ENCODE results near the gene ASTN1. TPM values are rescaled to one million over a fixed set of nuclear protein-coding genes. Genes with fewer than 3 reads are reported as not detected.

Gene ASTN1
- total RNA-seq, 1 experiment from 2014 or later: 0.05 TPM

DNA sequence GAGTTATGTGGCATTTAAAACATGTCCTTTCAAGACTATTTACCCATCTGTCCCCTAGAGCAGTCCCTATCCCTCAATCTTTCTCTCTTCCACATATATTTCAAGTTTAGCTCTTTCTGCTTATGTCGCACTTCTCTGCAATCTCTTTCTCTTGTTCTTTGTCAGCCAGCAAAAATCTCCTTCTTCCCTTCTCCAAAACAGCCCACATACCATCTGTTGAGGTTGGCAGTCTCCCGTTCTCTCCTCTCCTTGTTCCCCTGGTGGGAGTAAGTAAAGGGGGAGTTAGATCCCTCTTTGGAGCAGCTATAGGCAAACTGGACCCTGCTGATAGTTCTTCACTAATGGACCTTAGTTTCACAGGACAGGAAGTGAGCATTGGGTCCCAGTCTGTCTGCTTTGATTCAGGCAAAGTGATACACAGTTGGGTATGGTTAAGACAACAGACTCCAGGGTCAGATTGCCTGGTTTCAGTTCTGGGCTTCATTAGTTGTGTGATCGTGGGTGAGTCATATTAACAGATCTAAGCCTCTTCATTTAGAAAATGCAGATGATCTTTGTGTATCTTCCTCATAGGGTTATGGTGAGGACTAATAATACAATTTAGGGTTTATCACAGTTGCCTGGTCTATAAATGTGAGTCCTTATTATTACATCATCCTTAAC is 25.9 kb upstream of the ASTN1 start:
- POLR2A ChIA-PET: interaction anchor here (0.6 kb wide), 1 partner anchor 404 kb away, joined by 6 read pairs; no protein-coding TSS in a partner anchor
- in situ Hi-C loops (cut with HindIII; ENCODE audit: low pct_unique_long_range_greater_than_20kb, low sequenced_read_pairs): no loop called here

DNA sequence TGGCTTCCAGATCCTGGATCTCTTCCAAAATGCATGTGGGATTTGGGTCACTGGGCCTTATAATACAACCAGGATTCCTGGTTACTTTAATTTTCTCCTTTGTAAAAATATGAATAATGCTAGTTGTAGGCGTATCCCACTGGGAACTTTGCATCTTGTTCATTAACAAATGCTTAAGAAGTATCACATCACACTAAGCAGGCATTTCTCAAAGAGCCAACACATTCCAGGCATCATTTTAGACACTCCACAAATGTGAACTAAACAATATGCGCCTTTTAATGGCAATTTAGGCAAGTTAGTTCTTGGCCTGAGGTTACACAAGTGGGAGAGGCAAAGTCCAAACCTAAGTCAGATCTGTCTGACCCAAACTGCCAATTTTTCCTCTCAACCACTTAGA is 22.1 kb upstream of the ASTN1 start:
- Histone ChIP-seq H3K4me3 (ENCODE audit: low read depth in 2 of 2, low read length in 2 of 2) (no peak overlapping the region), H3K9me3 (ENCODE audit: control insufficient read depth, insufficient read depth, low read depth, low read length) (no peaks in the 10 kb centered on the region), H3K4me1 (ENCODE audit: control insufficient read depth, insufficient read depth, low read length) (no peaks in the 10 kb centered on the region), H3K36me3 (ENCODE audit: control insufficient read depth, insufficient read depth, low read length) (no peaks in the 10 kb centered on the region), H3K27ac (ENCODE audit: low read length) (no peak overlapping the region), H3K27me3 (ENCODE audit: control insufficient read depth, insufficient read depth, low read length) (peaks cover 6% of the 10 kb centered on the region)
- ATAC-seq: no peak
- CTCF ChIA-PET: no interaction called here
- intact Hi-C loops (cut with micrococcal nuclease; ENCODE audit: unreplicated experiment) (loop anchor here (10.0 kb wide), 1 partner anchor 598 kb away; no protein-coding TSS in a partner anchor), in situ Hi-C loops (cut with HindIII; ENCODE audit: low pct_unique_long_range_greater_than_20kb, low sequenced_read_pairs) (no loop called here)
- no peak for DNase-seq (ENCODE audit: low read depth, low spot score)
- BruUV-seq (replicated peaks): no TSS peak
- POLR2A ChIA-PET: no interaction called here
- TF ChIP-seq SIN3A (IDR thresholded peaks at IDR 0.05; ENCODE audit: borderline replicate concordance, insufficient read depth, low read depth, low read length) (no peak), TCF7L2 (IDR thresholded peaks at IDR 0.05; ENCODE audit: low read depth, low read length) (no peak), POLR2AphosphoS5 (IDR thresholded peaks at IDR 0.05; ENCODE audit: low read depth, low read length) (no peak)
- TF ChIP-seq, protein P1, sequence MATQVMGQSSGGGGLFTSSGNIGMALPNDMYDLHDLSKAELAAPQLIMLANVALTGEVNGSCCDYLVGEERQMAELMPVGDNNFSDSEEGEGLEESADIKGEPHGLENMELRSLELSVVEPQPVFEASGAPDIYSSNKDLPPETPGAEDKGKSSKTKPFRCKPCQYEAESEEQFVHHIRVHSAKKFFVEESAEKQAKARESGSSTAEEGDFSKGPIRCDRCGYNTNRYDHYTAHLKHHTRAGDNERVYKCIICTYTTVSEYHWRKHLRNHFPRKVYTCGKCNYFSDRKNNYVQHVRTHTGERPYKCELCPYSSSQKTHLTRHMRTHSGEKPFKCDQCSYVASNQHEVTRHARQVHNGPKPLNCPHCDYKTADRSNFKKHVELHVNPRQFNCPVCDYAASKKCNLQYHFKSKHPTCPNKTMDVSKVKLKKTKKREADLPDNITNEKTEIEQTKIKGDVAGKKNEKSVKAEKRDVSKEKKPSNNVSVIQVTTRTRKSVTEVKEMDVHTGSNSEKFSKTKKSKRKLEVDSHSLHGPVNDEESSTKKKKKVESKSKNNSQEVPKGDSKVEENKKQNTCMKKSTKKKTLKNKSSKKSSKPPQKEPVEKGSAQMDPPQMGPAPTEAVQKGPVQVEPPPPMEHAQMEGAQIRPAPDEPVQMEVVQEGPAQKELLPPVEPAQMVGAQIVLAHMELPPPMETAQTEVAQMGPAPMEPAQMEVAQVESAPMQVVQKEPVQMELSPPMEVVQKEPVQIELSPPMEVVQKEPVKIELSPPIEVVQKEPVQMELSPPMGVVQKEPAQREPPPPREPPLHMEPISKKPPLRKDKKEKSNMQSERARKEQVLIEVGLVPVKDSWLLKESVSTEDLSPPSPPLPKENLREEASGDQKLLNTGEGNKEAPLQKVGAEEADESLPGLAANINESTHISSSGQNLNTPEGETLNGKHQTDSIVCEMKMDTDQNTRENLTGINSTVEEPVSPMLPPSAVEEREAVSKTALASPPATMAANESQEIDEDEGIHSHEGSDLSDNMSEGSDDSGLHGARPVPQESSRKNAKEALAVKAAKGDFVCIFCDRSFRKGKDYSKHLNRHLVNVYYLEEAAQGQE (IDR thresholded peaks at IDR 0.05; ENCODE audit: insufficient read depth in 1 of 2, low read depth in 2 of 2, low read length in 1 of 2): no peak
- TF ChIP-seq, protein P2, sequence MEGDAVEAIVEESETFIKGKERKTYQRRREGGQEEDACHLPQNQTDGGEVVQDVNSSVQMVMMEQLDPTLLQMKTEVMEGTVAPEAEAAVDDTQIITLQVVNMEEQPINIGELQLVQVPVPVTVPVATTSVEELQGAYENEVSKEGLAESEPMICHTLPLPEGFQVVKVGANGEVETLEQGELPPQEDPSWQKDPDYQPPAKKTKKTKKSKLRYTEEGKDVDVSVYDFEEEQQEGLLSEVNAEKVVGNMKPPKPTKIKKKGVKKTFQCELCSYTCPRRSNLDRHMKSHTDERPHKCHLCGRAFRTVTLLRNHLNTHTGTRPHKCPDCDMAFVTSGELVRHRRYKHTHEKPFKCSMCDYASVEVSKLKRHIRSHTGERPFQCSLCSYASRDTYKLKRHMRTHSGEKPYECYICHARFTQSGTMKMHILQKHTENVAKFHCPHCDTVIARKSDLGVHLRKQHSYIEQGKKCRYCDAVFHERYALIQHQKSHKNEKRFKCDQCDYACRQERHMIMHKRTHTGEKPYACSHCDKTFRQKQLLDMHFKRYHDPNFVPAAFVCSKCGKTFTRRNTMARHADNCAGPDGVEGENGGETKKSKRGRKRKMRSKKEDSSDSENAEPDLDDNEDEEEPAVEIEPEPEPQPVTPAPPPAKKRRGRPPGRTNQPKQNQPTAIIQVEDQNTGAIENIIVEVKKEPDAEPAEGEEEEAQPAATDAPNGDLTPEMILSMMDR (IDR thresholded peaks at IDR 0.05): no peak

More for the DNA sequence above, 25.9 kb upstream of the ASTN1 start:
- ATAC-seq (no peak), DNase-seq (ENCODE audit: low read depth, low spot score) (no peak)
- no peaks in the 10 kb centered on the region for H3K9me3 ChIP-seq (ENCODE audit: control insufficient read depth, insufficient read depth, low read depth, low read length)
- no peak overlapping the region for H3K27ac ChIP-seq (ENCODE audit: low read length)
- TF ChIP-seq TCF7L2 (IDR thresholded peaks at IDR 0.05; ENCODE audit: low read depth, low read length): no peak
- TF ChIP-seq, protein P1 (IDR thresholded peaks at IDR 0.05; ENCODE audit: insufficient read depth in 1 of 2, low read depth in 2 of 2, low read length in 1 of 2): no peak
- no peak for TF ChIP-seq SIN3A (IDR thresholded peaks at IDR 0.05; ENCODE audit: borderline replicate concordance, insufficient read depth, low read depth, low read length)
- BruUV-seq (replicated peaks): no TSS peak
- intact Hi-C loops (cut with micrococcal nuclease; ENCODE audit: unreplicated experiment): no loop called here
- CTCF ChIA-PET: interaction anchor here (0.6 kb wide), 1 partner anchor 413 kb away, joined by 6 read pairs; no protein-coding TSS in a partner anchor
- H3K4me1 ChIP-seq (ENCODE audit: control insufficient read depth, insufficient read depth, low read length): no peaks in the 10 kb centered on the region
- H3K4me3 ChIP-seq (ENCODE audit: low read depth in 2 of 2, low read length in 2 of 2): no peak overlapping the region
- peaks cover 3% of the 10 kb centered on the region for H3K27me3 ChIP-seq (ENCODE audit: control insufficient read depth, insufficient read depth, low read length)
- no peaks in the 10 kb centered on the region for H3K36me3 ChIP-seq (ENCODE audit: control insufficient read depth, insufficient read depth, low read length)

Data from Panc1 (cell line).